ENCODE measurements around the gene ZNF740.

GRCh38 chr12:53160000-53160399 lies 20.5 kb upstream of the ZNF740 start:
- TF ChIP-seq REST (IDR thresholded peaks at IDR 0.05; ENCODE audit: low read depth) = no peak
- TF ChIP-seq FOXM1 (IDR thresholded peaks at IDR 0.05; ENCODE audit: borderline replicate concordance, low read depth) = no peak
- TF ChIP-seq EP300 (IDR thresholded peaks at IDR 0.05; ENCODE audit: borderline replicate concordance) = no peak
- TF ChIP-seq ZBTB7A (IDR thresholded peaks at IDR 0.05; ENCODE audit: low read depth) = no peak
- TF ChIP-seq TCF12 (IDR thresholded peaks at IDR 0.05; ENCODE audit: low read depth) = no peak
- TF ChIP-seq EGR1 (IDR thresholded peaks at IDR 0.05) = no peak
- TF ChIP-seq CEBPB (IDR thresholded peaks at IDR 0.05) = no peak
- no peak for TF ChIP-seq RAD21 (IDR thresholded peaks at IDR 0.05; ENCODE audit: low read depth)
- TF ChIP-seq TAF1 (IDR thresholded peaks at IDR 0.05; ENCODE audit: low read depth) = no peak
- no peak for TF ChIP-seq YY1 (IDR thresholded peaks at IDR 0.05; ENCODE audit: low read depth)
- TF ChIP-seq MAX (IDR thresholded peaks at IDR 0.05) = no peak

Measured in Ishikawa (cell line).